Stimulated activated CD4-positive, alpha-beta T cell treated with anti-CD3 and anti-CD28 coated beads, Interleukin-2, amount 100 ng/mL, for 4 hours (primary cell): ENCODE data around the gene MEF2B.

Experiments
- DNase-seq: peaks from one replicate; pipeline ENCODE4 v3.0.0-alpha.2; 2020; ENCODE audit warnings: low read depth

Gene MEF2B

DNA sequence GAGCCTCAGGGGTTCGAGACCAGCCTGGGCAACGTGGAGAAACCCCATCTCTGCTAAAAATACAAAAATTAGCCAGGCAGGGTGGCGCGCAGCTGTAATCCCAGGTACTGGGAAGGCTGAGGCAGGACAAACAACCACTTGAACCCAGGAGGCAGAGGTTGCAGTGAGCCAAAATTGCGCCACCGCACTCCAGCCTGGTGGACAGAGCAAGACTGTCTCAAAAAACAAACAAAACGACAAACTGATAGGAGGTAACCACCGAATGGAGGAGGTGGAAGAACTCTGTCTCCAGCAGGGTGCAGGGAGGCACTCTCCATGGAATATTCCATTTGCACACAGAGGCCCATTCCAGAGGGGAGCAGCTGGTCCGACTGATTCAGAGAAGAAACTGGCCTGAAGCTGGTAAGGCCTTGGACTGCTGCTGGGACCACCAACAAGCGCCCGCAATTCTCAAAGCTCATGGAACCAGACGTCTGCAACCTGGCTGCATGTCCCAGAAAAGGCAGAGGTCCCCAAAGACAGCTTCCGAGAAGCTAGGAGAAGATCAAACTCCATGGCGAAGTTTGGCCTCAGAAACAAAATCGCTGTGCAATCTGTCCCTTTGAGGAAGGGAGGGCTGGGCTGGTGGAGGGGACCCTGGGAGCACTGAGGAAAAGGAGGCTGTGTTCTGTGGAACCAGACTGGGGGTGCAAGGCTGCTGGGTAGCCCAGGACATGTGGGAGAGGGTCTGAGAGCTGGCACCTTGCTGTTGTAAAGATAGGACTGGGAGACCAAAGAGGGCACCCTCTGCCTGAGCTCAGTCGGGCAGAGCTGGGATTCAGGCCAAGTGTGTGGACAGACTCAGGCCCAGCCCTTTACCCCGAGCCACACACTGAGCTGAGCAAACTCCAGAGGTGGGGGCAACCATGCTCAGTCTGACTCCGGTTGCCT, 71.1 kb downstream of the MEF2B start:
- DNase-seq: no peak

DNA sequence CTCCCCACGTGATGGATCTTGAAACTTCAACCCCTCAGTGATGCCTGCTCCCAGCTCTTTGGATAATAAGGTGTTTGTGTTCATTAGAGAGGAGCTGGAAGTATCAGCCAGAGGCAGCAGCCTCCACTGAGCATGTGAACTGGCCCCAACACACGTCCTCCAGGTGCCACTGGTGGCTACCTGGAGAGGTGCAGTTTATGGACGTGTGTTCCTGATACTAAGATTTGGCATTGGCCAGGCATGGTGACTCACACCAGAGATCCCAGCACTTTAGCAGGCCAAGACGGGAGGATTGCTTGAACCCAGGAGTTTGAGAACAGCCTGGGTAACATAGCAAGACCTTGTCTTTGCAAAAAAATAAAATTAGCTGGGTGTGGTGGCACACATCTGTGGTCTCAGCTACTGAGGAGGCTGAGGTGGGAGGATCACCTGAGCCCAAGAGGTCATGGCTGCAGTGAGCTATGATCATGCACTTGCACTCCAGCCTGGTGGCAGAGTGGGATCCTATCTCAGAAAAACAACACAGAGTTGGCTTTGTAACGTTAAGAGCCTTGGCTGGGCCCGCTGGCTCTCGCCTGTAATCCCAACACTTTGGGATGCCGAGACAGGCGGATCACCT, 71.9 kb downstream of the MEF2B start:
- DNase-seq: no peak

DNA sequence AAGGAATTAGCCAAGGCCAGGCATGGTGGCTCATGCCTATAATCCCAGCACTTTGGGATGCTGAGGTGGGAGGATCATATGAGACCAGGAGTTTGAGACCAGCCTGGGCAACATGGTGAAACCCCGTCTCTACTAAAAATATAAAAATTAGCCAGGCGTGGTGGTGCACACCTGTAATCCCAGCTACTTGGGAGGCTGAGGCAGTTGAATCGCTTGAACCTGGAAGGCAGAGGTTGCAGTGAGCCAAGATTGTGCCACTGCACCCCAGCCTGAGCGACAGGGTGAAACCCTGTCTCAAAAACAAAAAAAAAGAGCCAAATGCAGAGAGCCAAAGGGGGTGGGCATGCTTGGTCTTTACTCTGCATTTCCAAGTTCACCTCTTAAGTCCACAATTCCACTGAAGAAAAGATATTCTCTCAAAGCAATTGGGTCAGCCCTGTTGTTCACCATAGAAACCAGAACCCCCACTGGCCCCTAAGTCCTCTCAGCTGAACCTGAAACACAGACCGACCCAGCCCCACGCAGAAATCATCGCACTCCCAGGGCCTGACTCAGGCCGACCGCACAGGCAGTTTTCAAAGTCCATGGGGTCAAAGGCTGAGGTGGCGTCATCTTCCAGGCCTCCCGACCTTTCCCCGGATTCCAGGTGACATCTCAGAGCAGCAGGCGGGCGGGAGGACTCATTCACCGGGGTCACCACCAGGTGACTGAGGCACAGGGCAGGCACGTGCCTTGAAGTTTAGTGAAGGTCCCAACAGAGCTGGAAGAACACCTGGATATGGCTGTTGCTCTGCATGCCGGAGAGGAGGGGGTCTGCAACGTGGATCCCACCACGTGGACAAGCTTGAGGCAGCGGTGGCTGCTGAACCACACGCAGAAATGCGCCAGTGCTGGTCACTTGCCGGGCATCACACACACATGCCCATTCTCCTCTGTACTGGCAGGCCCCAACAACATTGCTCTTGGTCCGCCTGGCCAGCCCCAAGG, 73.1 kb downstream of the MEF2B start:
- no peak for DNase-seq

DNA sequence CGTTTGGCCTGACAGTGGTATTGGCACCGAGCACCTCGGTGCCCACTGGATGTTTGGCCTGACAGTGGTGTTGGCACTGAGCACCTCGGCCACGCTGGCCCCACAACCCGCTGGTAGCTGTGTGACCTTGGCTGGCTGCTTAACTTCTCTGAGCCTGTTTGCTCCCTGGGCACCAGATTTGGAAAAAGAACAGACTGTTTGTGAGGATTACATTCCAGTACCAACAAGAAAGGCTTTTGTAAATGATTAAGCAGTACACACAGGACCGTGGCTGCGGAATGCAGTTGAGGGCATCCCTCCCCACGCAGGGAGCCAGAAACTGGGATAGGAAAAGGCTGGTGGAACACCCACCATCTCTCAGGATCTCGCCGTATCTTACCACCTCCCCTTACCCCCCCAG, 74.4 kb downstream of the MEF2B start:
- no peak for DNase-seq
